Fibroblast of lung (primary cell): ENCODE data around the gene CGA.

Experiments
- EZH2 ChIP-seq: IDR thresholded peaks from 2 replicates; pipeline ENCODE4 v1.5.1; 2012; ENCODE audit warnings: low read length, control low read depth, mild to moderate bottlenecking; ENCODE audit errors: missing control alignments
- TF ChIP-seq, protein P1 (sequence below), 2 donors: IDR thresholded peaks in 1 of 2; conservative IDR thresholded peaks in 1 of 2; 1 replicate in 1 of 2; 2 replicates in 1 of 2; pipeline ENCODE4 v1.5.1; 2011 to 2012; ENCODE audit warnings: low read length in 2 of 2, control low read depth in 1 of 2, inconsistent platforms in 1 of 2, low read depth in 1 of 2, mild to moderate bottlenecking in 1 of 2

DNA sequence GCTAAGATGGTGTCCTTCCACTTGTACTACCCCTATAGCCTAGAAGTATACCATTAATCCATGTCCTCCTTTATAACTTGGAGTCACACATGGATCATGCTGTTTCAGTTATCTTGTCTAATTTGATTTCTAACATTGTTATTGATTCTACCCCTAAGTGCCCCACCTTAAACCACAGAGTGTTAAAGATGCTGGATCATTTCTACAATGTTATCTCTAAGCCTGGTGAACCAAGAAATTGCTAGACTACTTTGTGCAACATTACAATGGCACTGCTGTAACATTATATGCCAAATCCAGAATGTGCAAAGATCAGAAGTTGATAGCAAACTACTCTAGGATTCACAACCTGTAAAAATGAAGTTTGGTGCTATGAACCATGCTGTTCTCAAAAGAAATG lies 1.7 kb downstream of the CGA start:
- TF ChIP-seq, protein P1, sequence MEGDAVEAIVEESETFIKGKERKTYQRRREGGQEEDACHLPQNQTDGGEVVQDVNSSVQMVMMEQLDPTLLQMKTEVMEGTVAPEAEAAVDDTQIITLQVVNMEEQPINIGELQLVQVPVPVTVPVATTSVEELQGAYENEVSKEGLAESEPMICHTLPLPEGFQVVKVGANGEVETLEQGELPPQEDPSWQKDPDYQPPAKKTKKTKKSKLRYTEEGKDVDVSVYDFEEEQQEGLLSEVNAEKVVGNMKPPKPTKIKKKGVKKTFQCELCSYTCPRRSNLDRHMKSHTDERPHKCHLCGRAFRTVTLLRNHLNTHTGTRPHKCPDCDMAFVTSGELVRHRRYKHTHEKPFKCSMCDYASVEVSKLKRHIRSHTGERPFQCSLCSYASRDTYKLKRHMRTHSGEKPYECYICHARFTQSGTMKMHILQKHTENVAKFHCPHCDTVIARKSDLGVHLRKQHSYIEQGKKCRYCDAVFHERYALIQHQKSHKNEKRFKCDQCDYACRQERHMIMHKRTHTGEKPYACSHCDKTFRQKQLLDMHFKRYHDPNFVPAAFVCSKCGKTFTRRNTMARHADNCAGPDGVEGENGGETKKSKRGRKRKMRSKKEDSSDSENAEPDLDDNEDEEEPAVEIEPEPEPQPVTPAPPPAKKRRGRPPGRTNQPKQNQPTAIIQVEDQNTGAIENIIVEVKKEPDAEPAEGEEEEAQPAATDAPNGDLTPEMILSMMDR (conservative IDR thresholded peaks at IDR 0.05 in 1 of 2, IDR thresholded peaks at IDR 0.05 in 1 of 2; ENCODE audit: low read depth in 1 of 2, low read length in 2 of 2) = no peak
- no peak for TF ChIP-seq EZH2
